Fibroblast of the aortic adventitia (primary cell): ENCODE data around the gene ZSCAN18. TPM values are rescaled to one million over a fixed set of nuclear protein-coding genes. Genes with fewer than 3 reads are reported as not detected.

ENCODE experiments used
- DNase-seq: peaks from one replicate; pipeline ENCODE4 v3.0.0-alpha.2; 2010; ENCODE audit warnings: low read depth
- H3K4me3 ChIP-seq: 2 replicates; pipeline ENCODE4 v1.5.1; 2011; ENCODE audit warnings: low read depth, mild to moderate bottlenecking, control low read depth, low read length, moderate library complexity
- total RNA-seq: library from RNA; depleted of rRNA; stranded (reverse); fragments of >200 nt; gene quantifications from 2 replicates; pipeline ENCODE4 v1.2.3, GENCODE V29; 2012; ENCODE audit warnings: low replicate concordance
- TF ChIP-seq, protein P1 (sequence below): IDR thresholded peaks from 2 replicates; pipeline ENCODE4 v1.5.1; 2011; ENCODE audit warnings: mild to moderate bottlenecking, low read length, control low read depth, inconsistent platforms; ENCODE audit not compliant: insufficient read depth

The ZSCAN18 gene
- total RNA-seq, 1 donor: 7.6 TPM

DNA sequence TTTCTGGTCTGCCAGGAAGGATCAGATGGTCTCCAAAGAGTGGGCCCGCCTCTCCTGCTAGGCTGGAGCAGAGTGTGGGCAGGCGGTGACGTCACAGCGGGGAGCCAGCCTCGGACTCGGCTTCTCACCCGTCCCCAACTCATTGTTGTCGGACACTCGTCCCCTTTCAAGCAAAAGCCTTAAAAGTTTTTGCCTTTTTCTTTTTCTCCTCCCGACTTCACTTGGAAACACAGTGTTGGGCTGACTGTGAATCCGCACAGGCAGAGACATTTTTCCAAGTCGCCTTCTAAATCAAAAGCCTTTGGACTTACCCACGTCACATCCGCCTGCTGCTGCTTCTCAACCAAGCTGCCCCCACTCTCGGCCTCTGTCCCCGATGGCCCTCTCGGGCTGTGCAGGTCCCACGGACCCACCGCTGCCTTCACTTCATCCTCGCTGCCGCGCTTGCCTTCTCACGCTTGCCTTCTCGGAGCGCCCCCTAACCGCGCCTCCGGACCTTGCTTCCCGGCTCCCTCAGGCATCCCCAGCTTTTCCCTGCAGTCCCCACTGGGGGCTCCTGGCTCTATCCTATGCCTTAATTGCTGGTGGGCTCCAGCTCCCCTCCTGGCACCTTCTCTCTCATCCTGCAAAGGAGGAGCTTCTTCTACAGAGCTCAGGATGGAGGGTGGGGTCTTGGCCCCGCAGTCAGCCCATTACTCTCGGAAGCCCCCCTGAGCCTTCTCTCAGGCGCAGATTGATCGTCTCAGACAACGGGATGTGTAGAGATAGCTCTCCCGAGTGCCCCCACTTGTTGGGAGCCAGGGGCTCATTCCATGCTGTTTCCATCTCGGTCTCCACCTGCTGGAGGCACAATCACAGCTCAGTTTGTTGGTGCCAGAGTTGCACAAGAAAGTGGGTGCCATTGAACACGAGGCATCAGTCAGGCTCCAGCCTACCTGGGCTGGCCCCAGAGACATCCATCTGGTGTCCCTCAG lies 42.8 kb downstream of the ZSCAN18 start:
- no peak for DNase-seq
- no peak overlapping the region for H3K4me3 ChIP-seq
- TF ChIP-seq, protein P1, sequence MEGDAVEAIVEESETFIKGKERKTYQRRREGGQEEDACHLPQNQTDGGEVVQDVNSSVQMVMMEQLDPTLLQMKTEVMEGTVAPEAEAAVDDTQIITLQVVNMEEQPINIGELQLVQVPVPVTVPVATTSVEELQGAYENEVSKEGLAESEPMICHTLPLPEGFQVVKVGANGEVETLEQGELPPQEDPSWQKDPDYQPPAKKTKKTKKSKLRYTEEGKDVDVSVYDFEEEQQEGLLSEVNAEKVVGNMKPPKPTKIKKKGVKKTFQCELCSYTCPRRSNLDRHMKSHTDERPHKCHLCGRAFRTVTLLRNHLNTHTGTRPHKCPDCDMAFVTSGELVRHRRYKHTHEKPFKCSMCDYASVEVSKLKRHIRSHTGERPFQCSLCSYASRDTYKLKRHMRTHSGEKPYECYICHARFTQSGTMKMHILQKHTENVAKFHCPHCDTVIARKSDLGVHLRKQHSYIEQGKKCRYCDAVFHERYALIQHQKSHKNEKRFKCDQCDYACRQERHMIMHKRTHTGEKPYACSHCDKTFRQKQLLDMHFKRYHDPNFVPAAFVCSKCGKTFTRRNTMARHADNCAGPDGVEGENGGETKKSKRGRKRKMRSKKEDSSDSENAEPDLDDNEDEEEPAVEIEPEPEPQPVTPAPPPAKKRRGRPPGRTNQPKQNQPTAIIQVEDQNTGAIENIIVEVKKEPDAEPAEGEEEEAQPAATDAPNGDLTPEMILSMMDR: no peak

GRCh38 chr19:58053480-58054156 lies 44.4 kb downstream of the ZSCAN18 start:
- TF ChIP-seq, protein P1: no peak
- DNase-seq: no peak
- H3K4me3 ChIP-seq: no peak overlapping the region

GRCh38 chr19:58052256-58052655 lies 45.8 kb downstream of the ZSCAN18 start:
- H3K4me3 ChIP-seq: no peak overlapping the region
- TF ChIP-seq, protein P1: no peak
- DNase-seq: no peak

GRCh38 chr19:58047672-58048071 lies 50.4 kb downstream of the ZSCAN18 start:
- H3K4me3 ChIP-seq: no peak overlapping the region
- TF ChIP-seq, protein P1: no peak
- DNase-seq: no peak

- TF ChIP-seq, protein P1: no peak
- H3K4me3 ChIP-seq: no peak overlapping the region
- DNase-seq: no peak
Measured at GRCh38 chr19:58046856-58047255, 51.2 kb downstream of the ZSCAN18 start.

DNA sequence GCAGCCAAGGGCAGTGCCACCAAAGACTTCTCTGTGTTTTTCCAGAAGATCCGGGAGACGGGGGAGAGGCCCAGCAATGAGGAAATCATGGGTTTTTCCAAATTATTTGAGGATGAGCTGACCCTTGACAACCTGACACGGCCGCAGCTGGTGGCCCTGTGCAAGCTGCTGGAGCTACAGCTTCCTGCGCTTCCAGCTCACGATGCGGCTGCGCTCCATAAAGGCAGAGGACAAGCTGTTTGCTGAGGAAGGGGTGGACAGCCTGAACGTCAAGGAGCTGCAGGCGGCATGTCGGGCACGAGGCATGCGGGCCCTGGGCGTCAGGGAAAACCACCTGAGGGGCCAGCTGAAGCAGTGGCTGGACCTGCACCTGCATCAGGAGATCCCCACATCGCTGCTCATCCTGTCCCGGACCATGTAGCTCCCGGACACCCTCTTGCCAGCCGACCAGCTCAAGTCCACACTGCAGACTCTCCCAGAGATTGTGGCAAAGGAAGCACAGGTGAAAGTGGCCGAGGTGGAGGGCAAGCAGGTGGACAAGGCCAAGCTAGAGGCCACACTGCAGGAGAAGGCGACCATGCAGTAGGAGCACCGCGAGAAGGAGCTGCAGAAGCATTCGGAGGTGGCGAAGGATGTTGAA lies 52.5 kb downstream of the ZSCAN18 start:
- TF ChIP-seq, protein P1: no peak
- DNase-seq: no peak

More for the DNA sequence above, 52.5 kb downstream of the ZSCAN18 start:
- no peak overlapping the region for H3K4me3 ChIP-seq
